Measurements from ENCODE around the gene GMFB. TPM values are rescaled to one million over a fixed set of nuclear protein-coding genes. Genes with fewer than 3 reads are reported as not detected.

The GMFB gene
- total and polyA plus RNA-seq, 2 experiments from 2014 or later: 47.3 to 138 TPM

- H4K20me1 ChIP-seq (ENCODE audit: insufficient read depth, poor library complexity, severe bottlenecking): no peaks in the 10 kb centered on the region
- peaks cover 16% of the 10 kb centered on the region for H3K4me1 ChIP-seq (ENCODE audit: insufficient read depth)
- TF ChIP-seq CTCF (IDR thresholded peaks at IDR 0.05; ENCODE audit: poor library complexity) (no peak), EZH2 (IDR thresholded peaks at IDR 0.05; ENCODE audit: borderline replicate concordance) (no peak), EZH2phosphoT487 (IDR thresholded peaks at IDR 0.05; ENCODE audit: low read depth, severe bottlenecking, unreplicated experiment) (no peak)
- DNase-seq (ENCODE audit: low spot score): peak; percentile 32
- H3K4me2 ChIP-seq: no peak overlapping the region
- H3K79me2 ChIP-seq: no peaks in the 10 kb centered on the region
- H3K36me3 ChIP-seq (replicated peaks; ENCODE audit: insufficient read depth, low read depth): no peaks in the 10 kb centered on the region
- no peaks in the 10 kb centered on the region for H3K9me3 ChIP-seq (ENCODE audit: low read depth)
- no peak overlapping the region for H2AFZ ChIP-seq
- peak overlapping the region; percentile 10 for H3K27ac ChIP-seq
- no peaks in the 10 kb centered on the region for H3K9me2 ChIP-seq (replicated peaks; ENCODE audit: insufficient read depth)
- no peak overlapping the region for H3K4me3 ChIP-seq
- H3K27me3 ChIP-seq: no peaks in the 10 kb centered on the region
- WGBS (ENCODE audit: low lambda C conversion rate, missing lambda C conversion rate): 81% methylated on average over 4 of the region's 4 CpGs
Observed at GRCh38 chr14:54470701-54471100, 18.1 kb downstream of the GMFB start.

- no peaks in the 10 kb centered on the region for H3K9me3 ChIP-seq (ENCODE audit: low read depth)
- H3K27ac ChIP-seq: no peak overlapping the region
- H3K4me3 ChIP-seq: no peak overlapping the region
- H3K36me3 ChIP-seq (replicated peaks; ENCODE audit: insufficient read depth, low read depth): no peaks in the 10 kb centered on the region
- no peaks in the 10 kb centered on the region for H4K20me1 ChIP-seq (ENCODE audit: insufficient read depth, poor library complexity, severe bottlenecking)
- no peak overlapping the region for H3K4me2 ChIP-seq
- no peaks in the 10 kb centered on the region for H3K4me1 ChIP-seq (ENCODE audit: insufficient read depth)
- no peak overlapping the region for H2AFZ ChIP-seq
- no peaks in the 10 kb centered on the region for H3K27me3 ChIP-seq
- H3K9me2 ChIP-seq (replicated peaks; ENCODE audit: insufficient read depth): no peaks in the 10 kb centered on the region
- DNase-seq (ENCODE audit: low spot score): no peak
- H3K79me2 ChIP-seq: no peaks in the 10 kb centered on the region
- TF ChIP-seq EZH2 (IDR thresholded peaks at IDR 0.05; ENCODE audit: borderline replicate concordance) (no peak), EZH2phosphoT487 (IDR thresholded peaks at IDR 0.05; ENCODE audit: low read depth, severe bottlenecking, unreplicated experiment) (no peak), CTCF (IDR thresholded peaks at IDR 0.05; ENCODE audit: poor library complexity) (no peak)
Observed at GRCh38 chr14:54467280-54467679, 21.5 kb downstream of the GMFB start.

- H3K4me3 ChIP-seq: no peak overlapping the region
- no peak for TF ChIP-seq EZH2 (IDR thresholded peaks at IDR 0.05; ENCODE audit: borderline replicate concordance)
- TF ChIP-seq CTCF (IDR thresholded peaks at IDR 0.05; ENCODE audit: poor library complexity): no peak
- H3K9me2 ChIP-seq (replicated peaks; ENCODE audit: insufficient read depth): no peaks in the 10 kb centered on the region
- no peaks in the 10 kb centered on the region for H3K36me3 ChIP-seq (replicated peaks; ENCODE audit: insufficient read depth, low read depth)
- H4K20me1 ChIP-seq (ENCODE audit: insufficient read depth, poor library complexity, severe bottlenecking): no peaks in the 10 kb centered on the region
- H2AFZ ChIP-seq: no peak overlapping the region
- no peaks in the 10 kb centered on the region for H3K27me3 ChIP-seq
- no peak overlapping the region for H3K4me2 ChIP-seq
- no peaks in the 10 kb centered on the region for H3K4me1 ChIP-seq (ENCODE audit: insufficient read depth)
- no peak overlapping the region for H3K27ac ChIP-seq
- no peaks in the 10 kb centered on the region for H3K79me2 ChIP-seq
- no peak for DNase-seq (ENCODE audit: low spot score)
- H3K9me3 ChIP-seq (ENCODE audit: low read depth): no peaks in the 10 kb centered on the region
- WGBS (ENCODE audit: low lambda C conversion rate, missing lambda C conversion rate): 67% methylated on average over 4 of the region's 4 CpGs
Observed at GRCh38 chr14:54465654-54466053, 23.1 kb downstream of the GMFB start.

GRCh38 chr14:54462048-54462447 is 26.7 kb downstream of the GMFB start:
- no peak overlapping the region for H2AFZ ChIP-seq
- 88% methylated on average over 5 of the region's 5 CpGs for WGBS (ENCODE audit: low lambda C conversion rate, missing lambda C conversion rate)

More at GRCh38 chr14:54462048-54462447, 26.7 kb downstream of the GMFB start:
- no peaks in the 10 kb centered on the region for H3K36me3 ChIP-seq (replicated peaks; ENCODE audit: insufficient read depth, low read depth)
- H3K4me2 ChIP-seq: no peak overlapping the region
- TF ChIP-seq EZH2phosphoT487 (IDR thresholded peaks at IDR 0.05; ENCODE audit: low read depth, severe bottlenecking, unreplicated experiment) (no peak), CTCF (IDR thresholded peaks at IDR 0.05; ENCODE audit: poor library complexity) (no peak), EZH2 (IDR thresholded peaks at IDR 0.05; ENCODE audit: borderline replicate concordance) (no peak)
- H3K27ac ChIP-seq: no peak overlapping the region
- H4K20me1 ChIP-seq (ENCODE audit: insufficient read depth, poor library complexity, severe bottlenecking): no peaks in the 10 kb centered on the region
- no peaks in the 10 kb centered on the region for H3K9me3 ChIP-seq (ENCODE audit: low read depth)
- H3K9me2 ChIP-seq (replicated peaks; ENCODE audit: insufficient read depth): no peaks in the 10 kb centered on the region
- no peaks in the 10 kb centered on the region for H3K27me3 ChIP-seq
- no peaks in the 10 kb centered on the region for H3K79me2 ChIP-seq
- no peak for DNase-seq (ENCODE audit: low spot score)
- no peaks in the 10 kb centered on the region for H3K4me1 ChIP-seq (ENCODE audit: insufficient read depth)
- no peak overlapping the region for H3K4me3 ChIP-seq

Data from hepatocyte (in vitro differentiated cells).